DND-41 (cell line): ENCODE results near the gene WDR46.

ENCODE experiments used
- ATAC-seq: fragments of 200-7000 bp; cut with Tn5 transposase; 3 replicates; pipeline ENCODE4 v1.9.1; 2021; ENCODE audit warnings: low read depth; ENCODE audit not compliant: insufficient read depth
- DNase-seq: peaks from one replicate; pipeline ENCODE4 v3.0.0-alpha.2; 2020
- H2AFZ ChIP-seq: 2 replicates; pipeline ENCODE4 v1.6.0; 2012; ENCODE audit warnings: low read depth, low read length
- H3K27ac ChIP-seq: 2 replicates; pipeline ENCODE4 v1.5.1; 2012; ENCODE audit warnings: low read length, inconsistent platforms
- H3K27me3 ChIP-seq: fragments of 200-600 bp; sonication (generic); 2 replicates; pipeline ENCODE4 v1.6.0; 2012; ENCODE audit warnings: low read length, mild to moderate bottlenecking, inconsistent platforms; ENCODE audit not compliant: insufficient read depth, poor library complexity
- H3K36me3 ChIP-seq: 2 replicates; pipeline ENCODE4 v1.5.1; 2012; ENCODE audit warnings: low read length, inconsistent platforms; ENCODE audit not compliant: insufficient read depth
- H3K4me1 ChIP-seq: 2 replicates; pipeline ENCODE4 v1.5.1; 2012; ENCODE audit warnings: mild to moderate bottlenecking, low read length; ENCODE audit not compliant: insufficient read depth
- H3K4me2 ChIP-seq: 2 replicates; pipeline ENCODE4 v1.6.0; 2012; ENCODE audit warnings: mild to moderate bottlenecking, moderate library complexity, low read length, inconsistent platforms; ENCODE audit not compliant: insufficient read depth
- H3K4me3 ChIP-seq, 2 experiments: fragments of 200-600 bp in 1 of 2; shearing (Covaris generic) in 1 of 2; 2 replicates each; pipeline ENCODE4 v1.5.1; 2012 to 2016; ENCODE audit warnings: inconsistent platforms in 2 of 2, low read length in 2 of 2, mild to moderate bottlenecking in 2 of 2, low read depth in 1 of 2, moderate library complexity in 1 of 2
- H3K79me2 ChIP-seq: 2 replicates; pipeline ENCODE4 v1.6.0; 2012; ENCODE audit warnings: low read length, inconsistent platforms; ENCODE audit not compliant: insufficient read depth
- H3K9ac ChIP-seq: 2 replicates; pipeline ENCODE4 v1.6.0; 2012; ENCODE audit warnings: low read depth, mild to moderate bottlenecking, inconsistent platforms, low read length, moderate library complexity
- H3K9me3 ChIP-seq: 2 replicates; pipeline ENCODE4 v1.5.1; 2012; ENCODE audit warnings: low read length, moderate library complexity, mild to moderate bottlenecking, inconsistent platforms; ENCODE audit not compliant: insufficient read depth, severe bottlenecking
- H4K20me1 ChIP-seq: 2 replicates; pipeline ENCODE4 v1.6.0; 2012; ENCODE audit warnings: low read length; ENCODE audit not compliant: insufficient read depth
- EZH2 ChIP-seq: IDR thresholded peaks from 3 replicates; pipeline ENCODE4 v1.6.1; 2012; ENCODE audit warnings: borderline replicate concordance, low read depth, mild to moderate bottlenecking, moderate library complexity, low read length, inconsistent platforms; ENCODE audit not compliant: severe bottlenecking
- TF ChIP-seq, protein P1 (sequence below): IDR thresholded peaks from 2 replicates; pipeline ENCODE4 v1.5.1; 2012; ENCODE audit warnings: borderline replicate concordance, low read length, moderate library complexity, mild to moderate bottlenecking; ENCODE audit not compliant: poor library complexity, severe bottlenecking; ENCODE audit errors: extremely low read depth

The WDR46 gene

GRCh38 chr6:33317419-33317668 is 28.3 kb upstream of the WDR46 start:
- H3K9ac ChIP-seq: peak overlapping the region; percentile 30
- peak overlapping the region; percentile 75 for H3K4me2 ChIP-seq
- H3K4me1 ChIP-seq: peaks cover 74% of the 10 kb centered on the region
- TF ChIP-seq, protein P1, sequence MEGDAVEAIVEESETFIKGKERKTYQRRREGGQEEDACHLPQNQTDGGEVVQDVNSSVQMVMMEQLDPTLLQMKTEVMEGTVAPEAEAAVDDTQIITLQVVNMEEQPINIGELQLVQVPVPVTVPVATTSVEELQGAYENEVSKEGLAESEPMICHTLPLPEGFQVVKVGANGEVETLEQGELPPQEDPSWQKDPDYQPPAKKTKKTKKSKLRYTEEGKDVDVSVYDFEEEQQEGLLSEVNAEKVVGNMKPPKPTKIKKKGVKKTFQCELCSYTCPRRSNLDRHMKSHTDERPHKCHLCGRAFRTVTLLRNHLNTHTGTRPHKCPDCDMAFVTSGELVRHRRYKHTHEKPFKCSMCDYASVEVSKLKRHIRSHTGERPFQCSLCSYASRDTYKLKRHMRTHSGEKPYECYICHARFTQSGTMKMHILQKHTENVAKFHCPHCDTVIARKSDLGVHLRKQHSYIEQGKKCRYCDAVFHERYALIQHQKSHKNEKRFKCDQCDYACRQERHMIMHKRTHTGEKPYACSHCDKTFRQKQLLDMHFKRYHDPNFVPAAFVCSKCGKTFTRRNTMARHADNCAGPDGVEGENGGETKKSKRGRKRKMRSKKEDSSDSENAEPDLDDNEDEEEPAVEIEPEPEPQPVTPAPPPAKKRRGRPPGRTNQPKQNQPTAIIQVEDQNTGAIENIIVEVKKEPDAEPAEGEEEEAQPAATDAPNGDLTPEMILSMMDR: no peak
- no peak for TF ChIP-seq EZH2
- H2AFZ ChIP-seq: no peak overlapping the region
- no peaks in the 10 kb centered on the region for H3K9me3 ChIP-seq
- ATAC-seq (no peak), DNase-seq (no peak)
- peak overlapping the region; percentile 38; the same call in 1 of the 2 replicates for H3K27ac ChIP-seq
- peaks cover 38% of the 10 kb centered on the region for H3K36me3 ChIP-seq
- peak overlapping the region; percentile 29 to 63; a peak in 3 of 4 replicates for H3K4me3 ChIP-seq
- peaks cover 19% of the 10 kb centered on the region for H4K20me1 ChIP-seq
- H3K27me3 ChIP-seq: no peaks in the 10 kb centered on the region
- H3K79me2 ChIP-seq: peaks cover 67% of the 10 kb centered on the region

DNA sequence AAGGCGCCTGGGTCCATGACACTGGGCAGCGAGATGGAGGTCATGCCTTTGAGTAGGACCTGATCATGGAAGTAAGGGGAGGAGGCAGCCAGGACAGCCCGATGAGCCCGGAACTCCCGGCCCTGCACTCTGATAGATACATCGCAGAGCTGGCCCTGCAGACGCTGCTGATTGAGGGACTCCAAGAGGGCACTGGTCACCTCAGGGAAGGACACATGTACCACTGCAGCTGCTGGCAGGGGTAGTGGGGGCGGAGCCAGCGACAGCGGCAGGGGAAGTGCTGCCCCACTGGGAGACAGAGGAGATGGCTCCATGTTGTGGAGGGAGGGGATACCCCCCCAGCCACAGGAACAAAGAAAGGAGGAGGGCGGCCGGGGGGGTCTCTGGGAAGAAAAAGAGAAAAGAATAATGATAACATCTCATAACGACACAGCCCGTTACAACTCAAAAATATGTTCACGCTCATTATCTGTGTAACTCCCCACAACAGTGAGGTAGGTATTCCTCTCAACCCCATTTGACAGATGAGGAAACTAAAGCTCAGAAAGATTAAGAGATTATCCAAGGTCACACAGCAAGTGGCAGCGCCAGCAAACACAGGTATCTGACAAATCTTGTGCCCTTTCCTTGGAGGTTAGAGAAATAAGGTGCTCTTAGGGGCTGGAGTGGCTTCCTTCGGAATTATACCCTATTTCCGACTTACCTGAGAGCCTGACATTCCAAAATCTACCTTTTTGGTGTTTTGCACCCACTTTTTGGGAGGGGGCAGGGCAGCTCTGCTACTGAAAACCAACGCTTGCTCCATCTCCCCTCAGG is 27.8 kb upstream of the WDR46 start:
- Histone ChIP-seq H4K20me1 (peaks cover 24% of the 10 kb centered on the region), H2AFZ (no peak overlapping the region), H3K36me3 (peaks cover 42% of the 10 kb centered on the region), H3K4me2 (peak overlapping the region; percentile 75), H3K4me3 (peak overlapping the region; percentile 29 to 61; a peak in 3 of 4 replicates), H3K79me2 (peaks cover 67% of the 10 kb centered on the region), H3K9me3 (no peaks in the 10 kb centered on the region), H3K9ac (peak overlapping the region; percentile 30), H3K27me3 (no peaks in the 10 kb centered on the region), H3K27ac (peak overlapping the region; percentile 38; the same call in 1 of the 2 replicates), H3K4me1 (peaks cover 75% of the 10 kb centered on the region)
- ATAC-seq (no peak), DNase-seq (no peak)
- TF ChIP-seq, protein P1: no peak

DNA sequence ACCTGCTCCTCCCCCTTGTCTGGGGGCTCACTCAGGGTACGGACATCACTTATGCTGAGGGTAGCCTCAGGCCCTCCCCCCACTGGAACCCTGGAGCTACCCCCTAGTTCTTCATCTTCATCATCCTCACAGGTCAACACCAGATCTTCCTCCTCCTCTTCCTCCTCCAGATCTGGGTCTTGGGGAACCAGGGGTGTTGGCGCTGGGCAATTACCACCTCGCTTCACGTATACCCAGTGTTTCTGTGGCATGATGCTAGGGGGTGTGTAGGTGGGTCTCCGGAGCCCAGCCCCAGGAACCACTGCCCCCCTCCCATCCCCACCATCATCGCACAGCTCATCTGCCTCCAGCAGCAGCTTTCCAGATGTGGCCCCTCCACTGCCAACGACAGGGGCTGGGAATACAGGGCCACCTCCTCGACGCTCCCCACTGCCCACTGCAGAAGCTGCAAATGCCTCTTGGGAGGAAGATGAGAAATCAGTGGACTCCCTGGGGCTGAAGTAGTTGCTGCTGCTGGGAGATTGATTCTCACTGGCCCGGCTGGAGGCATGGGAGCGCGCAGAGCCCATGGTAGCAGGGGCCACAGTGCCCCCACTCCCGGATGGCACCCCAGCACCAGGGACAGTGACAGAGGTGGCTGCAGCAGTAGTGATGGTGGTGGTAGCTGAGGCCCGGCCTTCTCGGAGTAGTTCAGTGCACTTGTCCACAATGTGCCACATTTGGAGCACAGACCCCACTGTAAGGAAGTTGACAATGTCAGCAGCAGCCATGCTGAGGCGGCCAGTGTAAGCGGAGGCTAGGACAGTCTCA is 27.0 kb upstream of the WDR46 start:
- Histone ChIP-seq H4K20me1 (peaks cover 20% of the 10 kb centered on the region), H3K4me2 (peak overlapping the region; percentile 75; the same call in 1 of the 2 replicates), H3K79me2 (peaks cover 66% of the 10 kb centered on the region)

More for the DNA sequence above, 27.0 kb upstream of the WDR46 start:
- Histone ChIP-seq H3K27ac (no peak overlapping the region; the same call in 1 of the 2 replicates), H3K4me3 (no peak overlapping the region), H3K9ac (no peak overlapping the region), H2AFZ (no peak overlapping the region), H3K27me3 (no peaks in the 10 kb centered on the region), H3K36me3 (peaks cover 40% of the 10 kb centered on the region), H3K4me1 (peaks cover 70% of the 10 kb centered on the region), H3K9me3 (no peaks in the 10 kb centered on the region)
- no peak for TF ChIP-seq EZH2
- TF ChIP-seq, protein P1: no peak
- DNase-seq (no peak), ATAC-seq (no peak)
